ENCODE results near the gene ITFG1. TPM values are rescaled to one million over a fixed set of nuclear protein-coding genes. Genes with fewer than 3 reads are reported as not detected.

The ITFG1 gene
- total and polyA plus RNA-seq, 2 of the 13 experiments (the other 11 are each of a cell fraction or from before 2014, with no cell fraction given) = 74.5 to 150 TPM

GRCh38 chr16:47142821-47143676 lies 317.8 kb downstream of the ITFG1 start (continued):
- TF ChIP-seq ZBTB4 (CRISPR knock-in tag; IDR thresholded peaks at IDR 0.05; ENCODE audit: borderline replicate concordance) (no peak), ERF (CRISPR knock-in tag; IDR thresholded peaks at IDR 0.05) (peak; percentile 76; the same call in 1 of the 2 replicates), PHB2 (IDR thresholded peaks at IDR 0.05; ENCODE audit: partially characterized antibody) (no peak), PAWR (CRISPR knock-in tag; IDR thresholded peaks at IDR 0.05; ENCODE audit: borderline replicate concordance) (no peak), ZNF337 (CRISPR knock-in tag; IDR thresholded peaks at IDR 0.05; ENCODE audit: borderline replicate concordance, low read depth) (no peak), PITX1 (CRISPR knock-in tag; IDR thresholded peaks at IDR 0.05) (no peak), GABPA (IDR thresholded peaks at IDR 0.05; ENCODE audit: low read depth, low read length) (no peak), GABPA (CRISPR knock-in tag; IDR thresholded peaks at IDR 0.05; ENCODE audit: low read depth) (no peak), THYN1 (CRISPR knock-in tag; IDR thresholded peaks at IDR 0.05; ENCODE audit: borderline replicate concordance, low read depth) (no peak), ELF3 (CRISPR knock-in tag; IDR thresholded peaks at IDR 0.05) (no peak), RNF2 (conservative IDR thresholded peaks at IDR 0.05; ENCODE audit: low read depth) (peak; percentile 82), ZNF761 (CRISPR knock-in tag; conservative IDR thresholded peaks at IDR 0.05) (0 out of 2 replicates have a peak, but pooled peaks have one; percentile 15), ATF3 (CRISPR knock-in tag; IDR thresholded peaks at IDR 0.05) (no peak), ZMYM2 (CRISPR knock-in tag; IDR thresholded peaks at IDR 0.05) (no peak), CENPBD1 (CRISPR knock-in tag; IDR thresholded peaks at IDR 0.05; ENCODE audit: borderline replicate concordance, low read depth) (no peak), ZNF253 (CRISPR knock-in tag; IDR thresholded peaks at IDR 0.05; ENCODE audit: borderline replicate concordance) (0 out of 2 replicates have a peak, but pooled peaks have one; percentile 26), RNF219 (CRISPR knock-in tag; IDR thresholded peaks at IDR 0.05) (no peak), GATA4 (IDR thresholded peaks at IDR 0.05; ENCODE audit: borderline replicate concordance, low read depth) (no peak), FOSL2 (CRISPR knock-in tag; IDR thresholded peaks at IDR 0.05) (no peak), GABPB1 (CRISPR knock-in tag; IDR thresholded peaks at IDR 0.05) (peak; percentile 64; the same call in 1 of the 2 replicates), RFXAP (CRISPR knock-in tag; IDR thresholded peaks at IDR 0.05; ENCODE audit: borderline replicate concordance) (peak; percentile 76), ZNF839 (CRISPR knock-in tag; IDR thresholded peaks at IDR 0.05; ENCODE audit: borderline replicate concordance) (no peak), HHEX (CRISPR knock-in tag; IDR thresholded peaks at IDR 0.05) (no peak), SP2 (CRISPR knock-in tag; IDR thresholded peaks at IDR 0.05) (peak; percentile 46; the same call in 1 of the 2 replicates), FOXM1 (CRISPR knock-in tag; IDR thresholded peaks at IDR 0.05) (no peak), ZKSCAN1 (IDR thresholded peaks at IDR 0.05; ENCODE audit: low read length) (no peak)

Data from HepG2 (cell line).